NCI-H2196 treated with DMSO at 0.1 percent for 48 hours (cell line): Measurements from ENCODE around the gene SMAD3.
A peak's percentile ranks its signal among the peaks of the same experiment; 100 is the strongest.

Source experiments
- DNase-seq: peaks from one replicate; lab custom pipeline; 2025; ENCODE audit not compliant: unreplicated experiment; lab: John Stamatoyannopoulos, UW

The SMAD3 gene

GRCh38 chr15:67216859-67217258, 151.5 kb downstream of the SMAD3 start:
- no peak for DNase-seq

- DNase-seq = no peak
Observed at GRCh38 chr15:67218428-67218827, 153.0 kb downstream of the SMAD3 start.

- DNase-seq = no peak
Observed at GRCh38 chr15:67219288-67219687, 153.9 kb downstream of the SMAD3 start.

- no peak for DNase-seq
Observed at GRCh38 chr15:67224889-67225288, 159.5 kb downstream of the SMAD3 start.

- no peak for DNase-seq
Observed at GRCh38 chr15:67225336-67225735, 159.9 kb downstream of the SMAD3 start.

- DNase-seq = no peak
Observed at GRCh38 chr15:67227431-67227830, 162.0 kb downstream of the SMAD3 start.

- DNase-seq = no peak
Observed at GRCh38 chr15:67227846-67228245, 162.4 kb downstream of the SMAD3 start.

GRCh38 chr15:67228286-67228685, 162.9 kb downstream of the SMAD3 start:
- no peak for DNase-seq

- no peak for DNase-seq
Observed at GRCh38 chr15:67230504-67230903, 165.1 kb downstream of the SMAD3 start.

GRCh38 chr15:67232591-67232990, 167.2 kb downstream of the SMAD3 start:
- DNase-seq = no peak

GRCh38 chr15:67240235-67241131, 175.1 kb downstream of the SMAD3 start:
- peak; percentile 18 for DNase-seq

- no peak for DNase-seq
Observed at GRCh38 chr15:67241132-67241855, 175.9 kb downstream of the SMAD3 start.

GRCh38 chr15:67242708-67243111, 177.3 kb downstream of the SMAD3 start:
- DNase-seq = no peak
